GM19372 (cell line): ENCODE data around the gene CD44.
A peak's percentile ranks its signal among the peaks of the same experiment; 100 is the strongest.

Experiments used
- ATAC-seq: cut with Tn5 transposase; IDR thresholded peaks from one replicate; pipeline ENCODE4 v1.9.1; 2021; ENCODE audit warnings: mild to moderate bottlenecking, low read depth, moderate library complexity; ENCODE audit not compliant: unreplicated experiment

The CD44 gene

DNA sequence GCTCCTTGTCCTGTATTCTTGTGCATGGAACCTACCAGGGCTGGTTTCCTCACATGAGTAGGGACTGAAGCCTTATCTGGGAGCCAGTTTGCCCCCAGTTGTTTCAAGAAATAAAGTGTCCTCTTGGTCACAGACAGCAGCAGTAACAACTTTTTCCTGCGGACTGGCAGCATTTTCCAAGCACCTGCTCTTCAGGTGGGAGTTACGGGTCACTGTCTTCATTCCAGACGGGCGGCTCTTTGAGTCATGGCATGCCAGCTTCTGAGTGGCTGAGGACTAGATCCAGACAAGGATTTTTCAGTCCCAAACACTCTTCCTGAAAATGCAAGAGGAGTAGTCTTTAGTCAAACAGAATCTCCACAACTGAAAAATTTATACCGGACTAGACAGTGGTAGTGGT is 2.7 kb upstream of the CD44 start:
- ATAC-seq = no peak

DNA sequence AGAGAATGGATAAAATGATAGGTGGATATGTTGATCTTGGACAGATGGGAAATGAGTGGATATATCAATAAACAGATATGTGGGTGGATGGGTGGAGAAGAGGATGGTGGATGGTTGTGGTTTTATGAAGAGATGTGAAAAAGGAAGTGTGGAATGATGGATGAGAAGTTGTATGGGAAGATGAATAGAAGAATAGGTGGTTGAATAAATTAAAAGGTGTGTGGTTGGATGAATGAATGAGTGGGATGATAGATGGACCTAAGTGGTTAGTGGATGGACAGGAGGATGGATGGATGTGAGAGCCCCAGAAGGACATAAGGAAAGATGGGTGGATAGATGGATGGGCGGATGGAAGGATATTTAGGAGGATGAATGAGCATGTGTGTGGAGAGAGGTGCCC is 913 bp upstream of the CD44 start:
- no peak for ATAC-seq

DNA sequence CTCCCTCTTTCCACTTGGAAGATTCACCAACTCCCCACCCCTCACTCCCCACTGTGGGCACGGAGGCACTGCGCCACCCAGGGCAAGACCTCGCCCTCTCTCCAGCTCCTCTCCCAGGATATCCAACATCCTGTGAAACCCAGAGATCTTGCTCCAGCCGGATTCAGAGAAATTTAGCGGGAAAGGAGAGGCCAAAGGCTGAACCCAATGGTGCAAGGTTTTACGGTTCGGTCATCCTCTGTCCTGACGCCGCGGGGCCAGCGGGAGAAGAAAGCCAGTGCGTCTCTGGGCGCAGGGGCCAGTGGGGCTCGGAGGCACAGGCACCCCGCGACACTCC is 397 bp upstream of the CD44 start:
- ATAC-seq = no peak

DNA sequence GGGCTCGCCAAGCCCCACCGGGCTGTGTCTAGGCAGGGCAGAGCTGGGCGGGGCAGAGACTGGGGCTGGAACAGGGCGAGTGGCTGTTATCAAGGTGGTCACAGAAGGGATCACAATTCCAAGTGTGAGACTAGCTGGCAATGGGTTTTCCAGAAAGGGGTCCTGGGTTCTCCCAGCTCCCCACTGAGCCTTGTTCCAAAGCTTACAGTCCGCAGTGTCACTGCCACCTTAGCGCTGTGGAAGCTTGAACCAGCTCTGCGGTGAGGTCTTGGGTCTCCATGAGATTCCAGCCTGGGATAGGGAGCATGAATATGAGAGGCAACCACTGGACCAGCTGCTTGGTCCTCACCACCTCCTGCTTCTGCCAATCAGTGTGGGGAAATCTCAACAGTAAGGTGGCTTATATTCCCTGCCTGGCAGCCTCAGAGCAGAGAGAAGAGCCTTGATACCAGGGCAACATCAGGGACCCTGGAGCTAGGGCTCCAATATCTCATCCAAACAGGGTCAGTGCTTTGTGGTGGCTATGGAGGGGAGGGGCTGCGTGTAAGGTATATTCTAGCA is 831 bp downstream of the CD44 start:
- ATAC-seq = no peak

DNA sequence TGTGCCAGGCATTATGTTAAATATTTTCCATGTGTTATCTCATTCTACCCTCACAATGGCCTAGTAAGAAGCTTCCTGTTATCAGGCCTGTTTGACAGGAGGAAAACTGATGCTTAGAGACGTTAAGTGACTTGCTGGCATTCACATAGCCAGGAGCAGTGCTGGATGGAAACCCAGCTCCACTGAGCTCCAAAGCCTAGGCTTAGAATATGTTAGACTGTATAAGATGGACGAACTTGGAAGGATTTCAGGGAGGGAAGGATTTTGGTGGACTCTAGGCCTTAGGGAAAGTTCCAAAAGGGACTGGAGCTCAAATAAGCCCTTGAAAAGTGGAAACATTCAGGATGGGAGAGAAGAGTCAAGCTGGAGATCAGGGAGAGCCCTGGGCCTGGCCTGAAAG is 2.1 kb downstream of the CD44 start:
- ATAC-seq = no peak

DNA sequence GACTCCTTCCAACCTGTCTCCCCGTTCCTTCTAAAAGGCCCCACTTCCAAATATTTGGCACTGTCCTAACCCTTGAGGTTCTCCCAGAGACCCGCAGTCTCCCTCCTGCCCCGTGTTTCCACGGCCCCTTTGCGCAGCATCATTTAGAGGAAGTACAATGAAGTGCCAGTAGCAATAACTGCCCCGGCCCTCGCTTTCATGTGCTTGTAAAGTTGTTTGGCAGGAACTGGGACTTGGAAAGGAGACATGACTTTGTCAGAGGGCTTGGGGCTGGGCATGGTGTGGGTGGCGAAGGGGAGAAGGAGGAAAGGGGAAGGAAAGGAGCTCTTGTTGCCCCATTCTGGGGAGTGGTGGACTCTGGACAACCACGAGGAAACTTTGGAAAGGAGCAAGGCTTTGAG is 2.6 kb downstream of the CD44 start:
- no peak for ATAC-seq

DNA sequence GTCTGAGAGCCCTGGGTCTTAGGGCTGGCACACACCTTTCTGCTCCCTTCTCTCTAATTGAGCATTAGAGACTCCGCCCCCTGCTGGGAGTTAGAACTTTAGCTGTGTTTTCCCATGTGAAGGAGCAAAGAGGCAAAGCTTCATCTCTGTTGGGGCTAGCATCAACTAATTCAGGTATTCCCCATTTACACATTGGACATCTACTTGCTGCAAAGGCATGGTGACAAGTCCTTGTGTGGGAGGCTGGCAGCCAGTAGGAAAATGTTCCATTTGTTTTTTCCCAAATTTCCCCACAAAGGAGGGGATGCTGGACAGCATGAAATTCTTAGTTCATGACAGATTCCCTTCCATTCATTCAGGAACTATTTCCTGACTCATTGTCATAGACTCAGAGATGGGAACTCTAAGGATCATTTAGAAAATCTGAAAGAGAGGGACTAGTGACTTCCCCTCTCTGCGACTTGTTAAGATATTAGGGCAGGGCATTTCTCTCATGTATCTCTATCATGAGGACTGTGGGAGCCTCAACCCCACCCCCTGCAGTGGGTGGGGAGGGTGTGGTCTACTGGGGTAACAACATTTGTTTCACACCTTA is 3.6 kb downstream of the CD44 start:
- no peak for ATAC-seq

DNA sequence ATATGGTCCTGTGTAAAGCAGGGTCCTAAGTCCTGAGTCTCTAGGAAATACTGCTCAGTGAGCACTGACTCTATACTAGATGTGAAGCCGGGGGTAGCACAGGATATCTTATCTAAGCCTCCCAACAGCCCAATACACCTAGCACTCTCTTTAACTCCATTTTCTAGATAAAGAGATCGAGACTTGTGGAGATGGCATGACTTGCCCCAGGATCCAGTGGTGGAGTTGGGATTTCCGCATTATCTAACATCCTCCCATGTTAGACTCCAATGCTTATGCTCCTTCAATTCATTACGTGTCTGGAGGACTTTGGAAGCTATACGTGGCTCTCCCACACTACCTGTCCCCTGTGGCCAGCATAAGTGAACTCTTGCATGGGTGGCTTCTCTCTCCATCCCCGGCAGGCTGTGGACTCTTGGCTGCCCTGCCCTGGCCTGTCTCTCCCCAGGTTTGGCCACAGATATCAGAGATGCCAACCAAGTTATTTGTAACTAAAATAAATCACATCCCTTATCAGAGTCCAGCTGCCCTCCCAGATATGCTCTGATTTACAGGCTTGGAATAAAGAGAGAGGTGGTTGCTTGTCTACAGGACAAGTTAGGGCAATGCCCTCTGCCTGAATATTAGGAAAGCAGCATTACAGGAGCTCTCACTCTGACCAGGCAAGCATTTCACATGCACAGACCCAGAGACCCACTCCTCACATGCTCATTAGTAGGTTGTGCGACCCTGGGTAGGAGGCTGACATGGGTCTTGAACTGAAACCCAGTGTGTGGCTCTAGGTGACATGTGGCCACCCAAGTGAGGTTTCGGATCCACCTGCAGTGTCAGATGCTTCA is 4.5 kb downstream of the CD44 start:
- no peak for ATAC-seq

DNA sequence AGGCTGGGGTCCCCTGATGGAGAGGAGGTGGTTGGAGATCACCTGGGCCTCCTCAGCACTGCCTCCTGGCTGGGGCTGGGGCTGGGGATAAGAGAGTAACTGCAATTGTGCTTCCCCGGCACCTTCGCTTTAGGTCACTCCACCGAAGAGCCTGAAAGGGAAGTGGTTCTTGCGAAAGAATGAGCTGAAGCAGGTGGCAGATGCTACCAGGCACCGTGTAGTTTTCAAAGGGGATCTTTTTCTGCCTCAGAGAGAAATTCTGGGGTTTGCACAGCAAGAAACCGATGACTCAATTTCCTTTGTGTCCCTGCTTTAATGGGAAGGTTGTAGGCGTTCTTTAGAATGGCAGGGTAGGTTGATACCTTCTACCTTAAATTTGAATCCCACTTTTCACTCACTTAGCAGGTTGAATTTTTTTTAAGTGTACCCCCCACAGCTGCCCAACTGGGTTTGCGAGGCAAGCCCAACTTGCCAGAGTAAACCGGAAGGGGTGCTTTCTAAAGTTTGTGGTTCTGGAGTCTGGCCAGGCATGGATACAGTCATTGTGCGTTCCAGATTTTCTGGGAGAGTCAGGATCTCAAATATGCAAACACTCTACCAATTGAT is 5.3 kb downstream of the CD44 start:
- peak; percentile 48 for ATAC-seq

DNA sequence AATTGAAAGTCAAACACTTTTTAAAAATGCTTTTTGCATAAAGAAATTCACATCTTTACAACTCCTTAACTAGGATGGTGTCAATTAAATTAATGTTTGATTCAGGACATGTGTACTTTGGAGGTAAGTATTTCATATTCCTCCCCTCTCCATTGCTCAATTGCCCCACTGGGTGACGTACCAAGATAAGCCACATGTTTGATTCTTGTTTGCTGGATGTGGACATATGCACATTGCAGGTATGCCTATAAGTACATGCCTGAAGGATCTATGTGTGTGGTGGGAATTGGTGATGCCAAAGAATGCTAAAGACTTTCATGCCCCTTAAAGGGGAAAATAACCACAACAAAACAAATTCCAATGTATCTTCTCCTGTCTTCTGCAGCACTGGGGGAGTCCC is 5.8 kb downstream of the CD44 start:
- no peak for ATAC-seq

DNA sequence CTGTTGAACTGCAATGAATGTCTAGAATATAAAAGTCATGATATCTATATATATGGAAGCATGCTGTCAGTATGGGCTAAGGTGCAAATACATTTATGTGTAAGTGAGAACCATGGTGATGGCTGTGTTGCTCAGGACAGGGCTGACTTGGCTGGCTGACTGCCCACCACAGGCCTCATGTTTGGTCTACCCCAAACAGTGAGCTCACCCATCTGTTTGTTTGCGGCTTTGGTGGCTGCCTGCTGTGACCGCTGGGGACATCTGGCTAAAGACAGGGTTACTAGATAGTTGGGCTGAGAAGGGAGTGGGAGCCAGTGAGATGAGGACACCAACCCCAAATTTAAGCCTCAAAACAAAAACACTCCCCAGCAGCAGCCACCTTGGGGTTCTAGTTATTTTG is 6.3 kb downstream of the CD44 start:
- peak; percentile 53 for ATAC-seq

DNA sequence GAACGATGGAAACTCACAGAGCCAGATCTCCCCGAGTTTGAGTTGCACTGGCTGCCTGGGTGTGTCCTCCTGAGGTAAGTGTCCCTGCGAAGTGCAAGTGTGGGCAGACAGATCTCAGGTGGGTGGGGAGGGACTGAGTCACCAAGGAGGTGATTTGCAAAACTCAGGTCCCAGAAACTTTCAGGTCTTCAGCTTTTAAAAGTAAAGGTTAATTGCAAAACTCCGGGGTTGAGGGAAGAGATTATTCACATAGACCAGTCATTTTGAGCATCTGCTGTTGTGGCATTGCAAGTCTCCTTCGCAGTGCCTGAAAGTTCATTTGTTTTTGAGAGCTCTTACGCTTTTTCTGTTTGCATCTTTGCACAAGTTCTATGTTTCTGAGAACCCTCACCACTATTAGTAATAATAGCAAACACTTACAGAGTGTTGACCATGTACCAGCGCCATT is 7.1 kb downstream of the CD44 start:
- ATAC-seq = no peak

DNA sequence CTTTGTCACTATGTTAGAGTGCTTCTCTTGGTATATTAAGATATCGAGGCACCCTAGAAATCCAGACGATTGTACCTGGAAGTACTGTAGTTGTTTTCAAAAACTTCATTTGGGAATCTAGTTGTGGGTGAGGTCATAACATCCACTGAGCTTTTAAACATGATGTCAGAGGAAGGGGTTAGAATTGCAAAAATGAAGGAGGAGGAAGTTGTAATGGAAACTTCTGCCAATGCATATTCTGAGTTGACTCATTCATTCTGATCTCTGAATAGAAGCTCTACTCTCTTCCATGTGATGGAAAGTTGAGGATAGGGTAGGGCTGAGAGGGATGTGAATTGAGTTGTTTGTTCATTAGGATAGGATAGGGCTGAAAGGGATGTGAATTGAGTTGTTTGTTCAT is 7.7 kb downstream of the CD44 start:
- ATAC-seq = no peak

DNA sequence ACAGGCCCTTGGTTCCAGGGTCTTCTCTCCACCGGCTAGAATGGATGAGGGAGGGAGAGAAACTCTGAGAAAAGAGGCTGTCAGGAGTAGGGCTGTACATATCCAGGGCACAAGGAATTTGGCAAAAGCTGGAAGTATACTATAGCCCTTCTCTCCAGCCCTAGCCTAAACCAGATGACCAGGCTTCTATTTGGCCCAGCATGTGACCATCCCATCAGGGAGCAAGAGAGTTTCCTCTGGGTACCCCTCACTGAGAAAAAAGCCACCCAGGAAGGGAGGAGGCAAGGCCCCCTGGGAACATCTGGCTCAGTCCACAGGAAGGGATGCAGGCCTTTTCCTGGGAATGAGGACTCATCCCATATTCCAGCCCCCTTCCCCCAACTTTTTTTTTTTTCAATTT is 8.3 kb downstream of the CD44 start:
- ATAC-seq = no peak

DNA sequence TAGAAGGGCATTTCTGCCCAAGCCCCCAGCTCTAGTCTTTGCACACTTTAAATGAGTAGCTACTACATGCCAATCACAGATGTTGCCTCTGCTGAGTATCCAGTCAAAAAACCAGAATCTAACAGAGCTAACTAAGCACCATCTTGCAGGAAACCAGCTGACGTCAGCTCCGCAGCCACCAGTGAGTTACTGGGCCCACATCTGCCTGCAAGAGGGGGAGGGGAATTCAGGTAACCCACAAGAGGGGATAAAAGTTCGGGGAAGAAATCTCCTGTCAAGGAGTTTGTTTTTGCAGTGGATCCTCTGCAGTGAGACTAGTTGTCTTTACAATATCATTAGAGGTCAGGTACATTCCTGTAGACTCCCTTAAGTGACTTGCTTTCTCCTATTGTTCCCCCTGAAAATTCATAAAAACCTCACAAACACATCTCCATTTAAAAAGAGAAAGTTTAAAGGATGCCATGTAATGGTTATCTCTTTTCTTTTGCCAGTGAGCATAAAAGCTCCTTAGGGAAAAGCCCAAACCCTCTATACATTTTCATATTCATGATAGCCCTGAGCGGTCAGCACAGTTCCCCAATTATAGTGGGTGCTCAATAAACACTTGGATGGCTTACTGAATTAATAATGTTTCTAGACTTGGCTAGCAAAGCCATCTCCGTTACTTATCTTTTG is 9.3 kb downstream of the CD44 start:
- no peak for ATAC-seq

DNA sequence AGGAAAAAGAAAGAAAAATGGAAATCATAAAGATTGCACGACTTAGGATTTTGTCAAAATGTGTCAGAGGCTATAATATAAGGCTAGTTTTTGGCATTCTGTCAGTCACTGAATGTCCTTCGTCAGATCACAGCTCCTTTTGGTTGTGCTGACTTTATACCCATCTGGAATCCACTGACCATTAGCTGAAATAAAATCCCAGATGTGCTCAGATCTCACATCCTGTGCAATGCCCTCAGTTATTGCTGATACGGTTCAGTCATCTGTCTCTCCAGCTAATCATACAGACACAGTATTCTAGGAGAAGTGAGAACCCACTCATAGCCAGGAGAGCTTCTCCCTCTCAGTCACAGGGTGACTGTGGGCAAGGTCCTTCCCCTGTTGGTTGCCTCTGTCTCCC is 11.5 kb downstream of the CD44 start:
- no peak for ATAC-seq

DNA sequence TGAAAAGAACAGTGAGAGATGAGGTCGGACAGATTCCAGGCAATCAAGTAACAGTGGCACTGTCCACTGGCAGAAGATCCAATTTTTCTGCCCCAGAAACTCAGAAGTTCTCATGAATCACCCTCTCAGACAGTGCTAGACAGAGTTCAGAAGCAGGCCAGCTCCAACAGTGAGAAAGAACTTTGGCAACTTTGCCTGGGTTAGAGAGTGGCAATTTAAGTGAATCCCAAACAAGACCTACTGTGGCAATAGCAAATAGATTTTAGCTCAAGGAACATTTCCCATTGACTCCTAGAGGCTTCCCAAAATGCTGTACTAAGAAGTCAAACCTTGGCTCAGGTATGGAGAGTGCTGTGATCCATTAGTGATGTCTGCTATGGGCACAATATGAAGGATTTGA is 12.3 kb downstream of the CD44 start:
- no peak for ATAC-seq

DNA sequence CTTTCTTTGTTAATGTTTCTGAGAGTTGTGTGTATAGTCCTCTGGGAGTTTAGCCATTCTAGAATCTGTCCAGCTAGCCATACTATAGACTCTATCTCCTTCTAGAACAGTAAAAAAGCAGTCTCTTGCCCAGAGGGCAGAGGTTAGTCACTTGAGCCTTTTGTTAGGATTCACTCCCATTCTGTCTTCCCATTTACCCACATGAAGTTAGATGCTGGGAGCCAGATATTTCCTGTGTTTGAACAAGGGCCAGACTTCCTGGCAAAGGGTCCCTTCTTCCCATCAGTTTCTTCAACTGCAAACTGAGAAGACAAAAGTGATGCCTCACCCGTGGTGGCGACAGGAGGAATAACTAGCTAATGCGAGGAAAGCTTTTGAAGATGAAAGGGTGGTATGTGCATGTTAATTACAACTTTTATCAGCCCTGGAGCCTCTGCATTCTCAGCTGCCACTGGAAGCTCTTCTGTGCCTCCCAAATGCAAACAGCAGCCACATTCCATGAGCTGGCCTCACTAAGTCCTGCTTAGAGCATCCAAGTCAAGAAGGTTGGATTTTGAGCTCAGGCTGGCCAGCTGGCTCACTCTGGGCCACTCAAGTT is 12.8 kb downstream of the CD44 start:
- no peak for ATAC-seq

DNA sequence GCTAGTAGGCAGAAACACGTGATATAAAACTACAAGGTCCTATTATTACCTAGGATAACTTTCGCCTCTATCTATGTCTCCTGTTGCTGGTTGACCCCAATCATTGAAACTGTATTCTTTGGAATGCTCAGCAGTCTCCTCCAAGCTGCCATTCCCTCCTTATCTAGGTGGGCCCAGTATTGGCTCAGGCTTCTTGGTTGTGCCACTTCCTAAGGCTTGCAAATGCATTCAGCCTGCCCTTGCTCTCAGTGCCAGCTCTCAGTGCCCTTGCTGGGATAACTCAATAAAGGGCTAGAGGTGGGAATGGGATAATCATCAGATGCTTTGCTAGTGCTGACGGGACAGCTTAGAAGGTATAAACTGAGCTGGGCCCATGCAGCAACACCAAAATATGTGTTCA is 13.6 kb downstream of the CD44 start:
- no peak for ATAC-seq

DNA sequence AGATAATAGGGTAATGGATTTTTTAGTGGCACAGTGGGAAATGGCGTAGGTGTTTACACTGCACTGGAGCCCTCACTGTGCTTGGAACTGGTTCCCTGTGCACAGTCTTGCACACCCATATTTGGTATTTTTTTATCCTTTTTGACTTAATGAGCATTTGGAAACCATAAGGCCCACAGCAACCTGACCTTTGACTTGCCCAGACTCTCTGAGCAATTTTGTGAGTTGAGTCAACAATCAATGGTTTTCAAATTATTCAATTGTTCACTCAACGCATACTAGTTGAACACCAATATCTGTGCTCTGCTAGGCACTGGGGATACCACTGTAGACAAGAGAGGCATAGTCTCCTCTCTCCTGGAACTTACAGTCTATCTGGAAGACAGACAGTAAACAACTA is 14.3 kb downstream of the CD44 start:
- no peak for ATAC-seq

DNA sequence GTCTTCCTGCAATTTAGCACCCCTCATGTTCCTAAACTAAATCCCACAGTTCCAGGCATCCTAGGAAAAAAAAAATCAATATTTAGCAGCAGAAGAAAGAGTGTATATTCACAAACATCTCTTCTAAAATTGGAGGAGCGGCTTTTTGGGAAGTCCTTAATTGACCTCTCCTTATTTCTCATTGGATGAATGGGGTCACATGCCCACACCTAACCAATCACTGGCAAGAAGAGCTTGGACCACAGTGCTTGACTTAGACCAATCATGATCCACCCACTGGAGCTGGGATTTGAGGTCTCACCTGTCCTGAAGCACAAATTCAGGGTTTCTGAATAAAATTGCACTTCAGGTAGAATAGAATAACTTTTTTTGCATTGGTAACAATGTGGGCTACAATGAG is 16.0 kb downstream of the CD44 start:
- no peak for ATAC-seq
